ENCODE data around the gene SLC5A4.

GRCh38 chr22:32175115-32175514 lies 80.0 kb downstream of the SLC5A4 start:
- TF ChIP-seq CTCF (IDR thresholded peaks at IDR 0.05; ENCODE audit: insufficient read depth, low read length, poor library complexity, severe bottlenecking) (no peak), EZH2phosphoT487 (conservative IDR thresholded peaks at IDR 0.05; ENCODE audit: low read length) (no peak)

All from SU-DHL-6 (cell line).